Fibroblast of mammary gland (primary cell): ENCODE measurements around the gene BDKRB2.

Experiments used
- DNase-seq: peaks from one replicate; pipeline ENCODE4 v3.0.0-alpha.2; 2010; ENCODE audit warnings: low read depth
- H3K4me3 ChIP-seq: 2 replicates; pipeline ENCODE4 v1.5.1; 2011; ENCODE audit warnings: low read depth, mild to moderate bottlenecking, low read length, moderate library complexity; ENCODE audit not compliant: control insufficient read depth
- TF ChIP-seq, protein P1 (sequence below): conservative IDR thresholded peaks from 2 replicates; pipeline ENCODE4 v1.5.1; 2011; ENCODE audit warnings: low read depth, low read length, inconsistent platforms; ENCODE audit not compliant: control insufficient read depth, insufficient read depth

Gene BDKRB2

DNA sequence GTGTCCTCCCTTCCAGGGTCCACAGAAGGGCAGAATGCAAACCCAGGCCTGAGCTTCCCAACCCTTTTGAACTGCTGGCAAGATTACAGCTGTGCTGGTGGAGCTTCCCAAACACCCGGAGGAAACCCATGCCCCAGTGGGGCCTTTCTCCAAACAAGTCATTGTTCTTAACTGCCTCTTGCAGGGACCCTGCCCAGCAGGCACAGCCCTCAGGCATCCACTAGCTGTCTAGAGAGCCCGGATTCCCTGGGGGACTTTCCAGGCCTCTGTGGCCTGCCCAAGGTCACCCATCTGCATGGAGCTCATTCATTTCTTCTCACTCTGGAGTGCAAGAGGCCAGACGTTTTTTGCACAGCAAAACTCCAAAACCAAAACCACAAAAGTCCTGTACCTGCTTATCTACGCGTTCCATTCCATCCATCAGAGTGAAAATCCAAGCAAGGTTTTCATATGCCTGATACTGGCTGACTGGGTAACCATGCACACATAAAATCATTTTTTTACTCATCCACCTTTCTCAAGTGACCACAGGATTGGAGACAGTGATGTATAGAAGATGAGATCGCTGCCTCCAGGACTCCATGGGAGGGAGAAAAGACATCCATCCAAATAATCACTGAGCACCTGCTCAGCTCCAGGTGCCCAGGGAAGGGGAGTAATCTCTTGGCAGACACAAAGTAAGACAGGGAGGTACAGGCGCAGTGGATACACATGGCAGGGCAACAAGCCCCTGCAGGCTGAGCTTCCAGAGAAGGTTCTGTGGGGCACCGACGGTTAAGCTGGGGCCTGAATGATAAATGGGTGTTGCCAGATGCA, 17.2 kb upstream of the BDKRB2 start:
- TF ChIP-seq, protein P1, sequence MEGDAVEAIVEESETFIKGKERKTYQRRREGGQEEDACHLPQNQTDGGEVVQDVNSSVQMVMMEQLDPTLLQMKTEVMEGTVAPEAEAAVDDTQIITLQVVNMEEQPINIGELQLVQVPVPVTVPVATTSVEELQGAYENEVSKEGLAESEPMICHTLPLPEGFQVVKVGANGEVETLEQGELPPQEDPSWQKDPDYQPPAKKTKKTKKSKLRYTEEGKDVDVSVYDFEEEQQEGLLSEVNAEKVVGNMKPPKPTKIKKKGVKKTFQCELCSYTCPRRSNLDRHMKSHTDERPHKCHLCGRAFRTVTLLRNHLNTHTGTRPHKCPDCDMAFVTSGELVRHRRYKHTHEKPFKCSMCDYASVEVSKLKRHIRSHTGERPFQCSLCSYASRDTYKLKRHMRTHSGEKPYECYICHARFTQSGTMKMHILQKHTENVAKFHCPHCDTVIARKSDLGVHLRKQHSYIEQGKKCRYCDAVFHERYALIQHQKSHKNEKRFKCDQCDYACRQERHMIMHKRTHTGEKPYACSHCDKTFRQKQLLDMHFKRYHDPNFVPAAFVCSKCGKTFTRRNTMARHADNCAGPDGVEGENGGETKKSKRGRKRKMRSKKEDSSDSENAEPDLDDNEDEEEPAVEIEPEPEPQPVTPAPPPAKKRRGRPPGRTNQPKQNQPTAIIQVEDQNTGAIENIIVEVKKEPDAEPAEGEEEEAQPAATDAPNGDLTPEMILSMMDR: no peak
- H3K4me3 ChIP-seq: no peak overlapping the region
- no peak for DNase-seq

DNA sequence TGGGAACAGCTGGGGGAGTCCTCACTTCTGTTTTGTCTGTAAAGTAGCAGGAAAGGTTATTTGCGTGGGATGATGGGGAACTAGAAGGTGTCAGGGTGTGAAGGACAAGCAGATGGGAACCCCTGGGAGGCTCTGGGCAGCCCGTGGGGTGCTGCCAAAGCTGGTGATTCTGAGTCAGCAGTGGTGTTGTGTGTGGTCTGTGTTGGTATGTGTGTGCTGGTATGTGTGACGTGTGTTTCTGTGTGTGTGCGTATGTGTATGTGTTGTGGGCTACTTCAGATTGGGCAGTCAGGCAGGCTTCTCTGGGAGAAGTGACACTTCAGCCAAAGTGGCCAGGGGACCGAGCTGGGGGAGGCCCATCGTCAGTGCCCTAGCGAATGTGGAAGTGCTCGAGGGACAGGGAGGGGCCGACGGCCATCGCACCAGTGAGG, 15.3 kb upstream of the BDKRB2 start:
- TF ChIP-seq, protein P1: no peak
- peak; percentile 74 for DNase-seq
- H3K4me3 ChIP-seq: no peak overlapping the region

DNA sequence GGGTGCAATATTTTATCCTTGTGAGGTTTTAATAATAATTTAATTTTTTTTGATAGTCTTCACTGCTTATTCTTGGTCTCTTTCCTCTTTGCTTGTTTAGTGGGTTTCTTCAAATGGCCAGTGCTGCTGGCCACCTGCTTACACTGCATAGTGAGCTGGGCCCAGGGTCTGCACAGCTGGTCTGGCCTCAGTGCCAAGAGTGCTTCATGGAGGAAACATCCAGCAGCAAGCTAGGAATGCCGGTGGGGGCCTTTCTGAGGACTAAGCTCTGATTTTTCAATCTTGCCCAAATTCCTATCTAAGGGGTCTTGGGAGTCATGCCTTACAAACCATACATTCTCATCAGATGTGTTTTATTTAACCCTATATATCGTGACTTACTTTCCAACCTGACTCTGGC, 13.3 kb upstream of the BDKRB2 start:
- DNase-seq: no peak
- H3K4me3 ChIP-seq: no peak overlapping the region
- TF ChIP-seq, protein P1: no peak

DNA sequence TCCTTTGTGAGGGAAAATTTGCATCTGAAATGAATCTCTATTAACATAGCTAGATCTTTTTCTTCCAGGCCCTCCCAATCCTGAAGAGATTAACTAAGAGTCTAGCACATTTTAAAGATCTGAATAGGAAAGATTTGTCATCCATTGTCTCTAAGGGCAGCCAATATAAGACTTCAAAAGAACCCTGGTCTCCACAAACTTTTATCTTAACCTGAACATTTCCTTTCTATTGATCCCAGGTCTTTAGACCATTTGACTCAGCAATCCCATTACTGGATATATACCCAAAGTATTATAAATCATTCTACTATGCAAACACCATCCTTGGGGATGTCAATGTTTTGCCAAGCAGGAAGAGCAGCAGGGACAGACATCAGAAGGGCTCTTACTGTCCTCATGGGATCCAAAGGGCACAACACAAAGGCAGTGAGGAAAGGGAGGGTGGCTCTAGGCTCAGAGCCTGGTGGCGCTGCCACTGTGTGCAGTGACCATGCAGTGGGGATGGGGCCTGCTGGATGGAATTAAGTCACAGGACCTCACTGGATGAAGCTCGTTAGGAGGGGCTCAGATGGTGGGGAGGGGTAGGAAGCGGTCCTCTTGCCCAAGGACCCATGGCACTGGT, 12.7 kb upstream of the BDKRB2 start:
- TF ChIP-seq, protein P1: no peak
- no peak for DNase-seq
- no peak overlapping the region for H3K4me3 ChIP-seq

DNA sequence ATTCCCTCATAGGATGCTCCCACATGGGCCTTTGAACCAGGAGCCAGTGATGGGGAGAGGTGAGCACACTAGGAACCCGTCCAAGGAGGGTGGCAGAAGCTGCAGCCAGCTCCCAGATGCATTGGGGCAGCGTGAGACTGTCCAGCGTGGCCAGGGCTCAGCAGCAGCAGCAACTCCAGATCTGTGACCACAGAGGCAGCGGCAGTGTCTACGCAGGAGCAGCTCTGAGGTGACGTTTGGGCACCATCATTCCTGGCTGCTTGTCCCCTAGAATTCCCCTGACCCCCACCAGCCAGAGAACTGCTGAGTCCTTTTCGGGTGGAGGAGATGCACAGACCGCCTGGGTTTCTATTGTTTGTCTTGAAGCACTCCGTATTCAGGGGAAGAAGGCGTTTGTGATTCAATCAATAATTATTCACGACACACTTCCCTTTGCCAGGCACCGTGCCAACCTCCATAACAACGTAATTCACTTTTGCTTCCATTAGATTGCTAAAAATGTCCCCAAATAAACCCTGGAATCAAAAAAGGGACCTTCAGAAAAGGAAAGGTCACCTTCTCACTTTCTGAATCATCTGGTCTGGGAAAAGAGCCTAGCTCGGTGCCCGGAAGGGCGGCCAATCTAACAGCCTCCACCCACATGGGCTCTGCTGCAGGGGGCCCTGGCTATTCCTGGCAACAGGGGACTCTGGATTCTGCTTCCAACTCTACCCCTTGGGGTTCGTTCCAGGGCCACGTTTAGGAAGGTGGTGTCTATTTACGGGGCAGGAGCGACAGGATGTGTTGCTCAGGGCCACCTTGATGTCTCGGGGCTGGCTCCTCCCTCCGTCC, 11.4 kb upstream of the BDKRB2 start:
- DNase-seq: no peak
- no peak overlapping the region for H3K4me3 ChIP-seq
- TF ChIP-seq, protein P1: no peak

DNA sequence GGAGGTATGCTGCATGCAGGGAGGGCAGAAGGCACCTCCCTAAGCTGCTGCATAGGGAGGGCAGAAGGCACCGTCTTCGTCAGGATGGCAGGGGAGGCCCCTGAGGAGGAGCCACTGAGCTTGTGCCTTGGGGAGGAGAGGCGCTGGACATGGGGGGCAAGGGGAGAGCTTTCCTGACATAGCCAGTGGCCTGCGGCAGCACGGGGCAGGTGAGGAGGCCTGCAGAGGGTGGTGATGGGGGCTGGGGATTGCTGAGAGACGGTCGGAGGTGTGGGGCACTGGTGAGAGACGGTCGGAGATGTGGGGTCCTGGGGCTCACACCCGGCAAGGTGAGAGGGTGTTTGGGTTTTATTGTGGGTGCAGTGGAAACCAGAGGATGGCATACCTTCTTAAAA, 10.4 kb upstream of the BDKRB2 start:
- DNase-seq: no peak

More for the DNA sequence above, 10.4 kb upstream of the BDKRB2 start:
- TF ChIP-seq, protein P1: no peak
- H3K4me3 ChIP-seq: no peak overlapping the region
